Trophoblast cell (in vitro differentiated cells and primary cell): ENCODE results near the gene REEP1.

Source experiments
- DNase-seq, 2 donors: peaks; one replicate each; pipeline ENCODE4 v3.0.0-alpha.2; 2016
- H2AFZ ChIP-seq: 2 replicates; pipeline ENCODE4 v1.6.1; 2013; ENCODE audit warnings: low read length, moderate library complexity, mild to moderate bottlenecking; ENCODE audit not compliant: insufficient read depth, poor library complexity
- H2AK5ac ChIP-seq: 2 replicates; pipeline ENCODE4 v1.6.1; 2013; ENCODE audit warnings: mild to moderate bottlenecking, low read length
- H2BK120ac ChIP-seq: 2 replicates; pipeline ENCODE4 v1.6.1; 2013; ENCODE audit warnings: low read length, mild to moderate bottlenecking, moderate library complexity; ENCODE audit not compliant: insufficient read depth, poor library complexity
- H2BK12ac ChIP-seq: 2 replicates; pipeline ENCODE4 v1.6.1; 2013; ENCODE audit warnings: mild to moderate bottlenecking, low read length, moderate library complexity
- H2BK5ac ChIP-seq: 2 replicates; pipeline ENCODE4 v1.6.1; 2013; ENCODE audit warnings: low read length, low read depth, moderate library complexity, mild to moderate bottlenecking; ENCODE audit not compliant: poor library complexity
- H3K14ac ChIP-seq: 2 replicates; pipeline ENCODE4 v1.6.1; 2013; ENCODE audit warnings: mild to moderate bottlenecking, low read length
- H3K18ac ChIP-seq: 2 replicates; pipeline ENCODE4 v1.6.1; 2013; ENCODE audit warnings: mild to moderate bottlenecking, low read length
- H3K23ac ChIP-seq: 2 replicates; pipeline ENCODE4 v1.6.1; 2013; ENCODE audit warnings: low read length
- H3K27ac ChIP-seq: 2 replicates; pipeline ENCODE4 v1.5.1; 2013; ENCODE audit warnings: low read depth, mild to moderate bottlenecking, inconsistent platforms, low read length, moderate library complexity
- H3K27me3 ChIP-seq: 2 replicates; pipeline ENCODE4 v1.6.1; 2013; ENCODE audit warnings: inconsistent platforms, mild to moderate bottlenecking, low read length, moderate library complexity; ENCODE audit not compliant: insufficient read depth
- H3K36me3 ChIP-seq, 2 experiments: 1 replicate in 1 of 2; 2 replicates in 1 of 2; pipeline ENCODE4 v1.6.1; 2013; ENCODE audit warnings: low read length in 2 of 2, mild to moderate bottlenecking in 2 of 2, moderate library complexity in 1 of 2; ENCODE audit not compliant: insufficient read depth in 2 of 2, control insufficient read depth in 1 of 2
- H3K4ac ChIP-seq: 2 replicates; pipeline ENCODE4 v1.6.1; 2013; ENCODE audit warnings: low read depth, mild to moderate bottlenecking, low read length, moderate library complexity
- H3K4me1 ChIP-seq, 2 experiments: 1 replicate in 1 of 2; 2 replicates in 1 of 2; pipeline ENCODE4 v1.6.1; 2013; ENCODE audit warnings: low read length in 2 of 2, mild to moderate bottlenecking in 2 of 2, moderate library complexity in 1 of 2; ENCODE audit not compliant: insufficient read depth in 2 of 2, control insufficient read depth in 1 of 2
- H3K4me2 ChIP-seq: 2 replicates; pipeline ENCODE4 v1.6.1; 2013; ENCODE audit warnings: inconsistent platforms, mild to moderate bottlenecking, low read length, moderate library complexity
- H3K4me3 ChIP-seq: 2 replicates; pipeline ENCODE4 v1.5.1; 2013; ENCODE audit warnings: mild to moderate bottlenecking, low read depth, low read length, inconsistent platforms
- H3K79me1 ChIP-seq: one replicate; pipeline ENCODE4 v1.6.1; 2013; ENCODE audit warnings: low read length
- H3K79me2 ChIP-seq: 2 replicates; pipeline ENCODE4 v1.6.1; 2013; ENCODE audit warnings: low read length, mild to moderate bottlenecking; ENCODE audit not compliant: control insufficient read depth, insufficient read depth, poor library complexity
- H3K9ac ChIP-seq: 2 replicates; pipeline ENCODE4 v1.6.1; 2013; ENCODE audit warnings: mild to moderate bottlenecking, low read length
- H3K9me3 ChIP-seq: 2 replicates; pipeline ENCODE4 v1.6.1; 2013; ENCODE audit warnings: low read depth, mild to moderate bottlenecking, control low read depth, inconsistent platforms, low read length; ENCODE audit not compliant: insufficient read depth
- H4K12ac ChIP-seq: 2 replicates; pipeline ENCODE4 v1.6.1; 2013; ENCODE audit warnings: low read depth, mild to moderate bottlenecking, low read length, moderate library complexity
- H4K8ac ChIP-seq: 2 replicates; pipeline ENCODE4 v1.6.1; 2013; ENCODE audit warnings: low read depth, mild to moderate bottlenecking, low read length, moderate library complexity
- H4K91ac ChIP-seq: one replicate; pipeline ENCODE4 v1.6.1; 2013; ENCODE audit warnings: low read depth, mild to moderate bottlenecking, low read length, moderate library complexity
- WGBS: extraction: QIAGEN DNeasy Blood & Tissue Kit; methylation state at CpG from one replicate; pipeline ENCODE4 v1.1.7; 2013; ENCODE audit warnings: missing lambda C conversion rate; ENCODE audit not compliant: insufficient read length, insufficient coverage; ENCODE audit errors: extremely low coverage; 5-methylcytosine and 5-hydroxymethylcytosine counted together

Gene REEP1

GRCh38 chr2:86174445-86174844, 163.0 kb downstream of the REEP1 start:
- Histone ChIP-seq H3K79me2 (no peaks in the 10 kb centered on the region), H3K79me1 (no peaks in the 10 kb centered on the region), H3K23ac (no peak overlapping the region), H2BK12ac (no peak overlapping the region), H2AFZ (no peak overlapping the region), H3K27ac (no peak overlapping the region), H3K9ac (no peak overlapping the region), H3K36me3 (peaks cover 9 to 12% of the 10 kb centered on the region in 2 experiments), H4K91ac (no peak overlapping the region), H3K4me3 (no peak overlapping the region), H3K4ac (no peak overlapping the region), H4K12ac (no peak overlapping the region), H3K9me3 (no peaks in the 10 kb centered on the region), H2AK5ac (no peak overlapping the region), H4K8ac (no peak overlapping the region), H3K27me3 (no peaks in the 10 kb centered on the region), H3K18ac (no peak overlapping the region), H3K4me1 (peaks cover 0 to 2% of the 10 kb centered on the region in 2 experiments), H3K14ac (no peak overlapping the region), H3K4me2 (no peak overlapping the region), H2BK5ac (no peak overlapping the region), H2BK120ac (no peak overlapping the region)
- no peak for DNase-seq
- no CpG with 5 or more reads among the region's 2 CpGs for WGBS

DNA sequence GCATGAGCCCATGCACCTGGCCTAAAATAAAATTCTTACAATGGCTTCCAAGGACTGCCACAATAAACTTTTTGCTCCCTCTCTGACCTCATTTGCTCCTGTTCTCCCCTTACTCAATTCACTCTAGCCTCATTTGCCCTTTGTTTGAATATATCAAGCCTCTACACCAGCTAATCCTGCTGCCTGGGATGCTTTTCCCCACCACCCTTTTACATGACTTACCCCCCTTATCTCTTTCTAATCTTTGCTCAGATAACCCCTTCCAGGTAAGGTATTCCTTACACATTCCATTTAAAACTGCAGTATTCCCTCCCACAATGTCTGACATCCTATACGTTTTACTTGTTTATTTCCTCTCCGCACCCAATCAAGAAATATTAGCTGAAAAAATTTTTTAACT, 164.8 kb downstream of the REEP1 start:
- no CpG with 5 or more reads among the region's 2 CpGs for WGBS
- no peak overlapping the region for H2BK12ac ChIP-seq
- DNase-seq, result no peak
- peaks cover 0 to 2% of the 10 kb centered on the region in 2 experiments for H3K4me1 ChIP-seq
- no peak overlapping the region for H3K9ac ChIP-seq
- no peak overlapping the region for H4K12ac ChIP-seq
- H3K79me1 ChIP-seq, result no peaks in the 10 kb centered on the region
- no peak overlapping the region for H3K4ac ChIP-seq
- no peak overlapping the region for H4K8ac ChIP-seq
- H3K27me3 ChIP-seq, result no peaks in the 10 kb centered on the region
- H3K36me3 ChIP-seq, result peaks cover 7 to 8% of the 10 kb centered on the region in 2 experiments
- no peak overlapping the region for H3K23ac ChIP-seq
- no peak overlapping the region for H3K18ac ChIP-seq
- H2BK5ac ChIP-seq, result no peak overlapping the region
- no peaks in the 10 kb centered on the region for H3K79me2 ChIP-seq
- H2AK5ac ChIP-seq, result no peak overlapping the region
- H4K91ac ChIP-seq, result no peak overlapping the region
- no peak overlapping the region for H3K4me3 ChIP-seq
- no peak overlapping the region for H2BK120ac ChIP-seq
- no peak overlapping the region for H3K27ac ChIP-seq
- H3K14ac ChIP-seq, result no peak overlapping the region
- no peaks in the 10 kb centered on the region for H3K9me3 ChIP-seq
- H2AFZ ChIP-seq, result no peak overlapping the region
- no peak overlapping the region for H3K4me2 ChIP-seq

GRCh38 chr2:86171295-86171694, 166.1 kb downstream of the REEP1 start:
- no peaks in the 10 kb centered on the region for H3K79me2 ChIP-seq
- peaks cover 0 to 2% of the 10 kb centered on the region in 2 experiments for H3K4me1 ChIP-seq
- WGBS, result no CpG with 5 or more reads among the region's 3 CpGs
- H3K14ac ChIP-seq, result no peak overlapping the region
- peaks cover 9 to 10% of the 10 kb centered on the region in 2 experiments for H3K36me3 ChIP-seq
- H3K18ac ChIP-seq, result no peak overlapping the region
- no peak overlapping the region for H3K27ac ChIP-seq
- H2BK12ac ChIP-seq, result no peak overlapping the region
- H4K8ac ChIP-seq, result no peak overlapping the region
- no peak overlapping the region for H3K4ac ChIP-seq
- H3K27me3 ChIP-seq, result no peaks in the 10 kb centered on the region
- no peak overlapping the region for H4K12ac ChIP-seq
- no peak overlapping the region for H3K9ac ChIP-seq
- H3K9me3 ChIP-seq, result no peaks in the 10 kb centered on the region
- no peak overlapping the region for H2AK5ac ChIP-seq
- no peak overlapping the region for H3K4me3 ChIP-seq
- no peak overlapping the region for H3K4me2 ChIP-seq
- no peak overlapping the region for H3K23ac ChIP-seq
- no peaks in the 10 kb centered on the region for H3K79me1 ChIP-seq
- H2BK5ac ChIP-seq, result no peak overlapping the region
- no peak overlapping the region for H2BK120ac ChIP-seq
- H4K91ac ChIP-seq, result no peak overlapping the region
- DNase-seq, result no peak
- no peak overlapping the region for H2AFZ ChIP-seq

GRCh38 chr2:86170449-86170848, 167.0 kb downstream of the REEP1 start:
- Histone ChIP-seq H2BK120ac (no peak overlapping the region), H3K9me3 (no peaks in the 10 kb centered on the region), H3K9ac (no peak overlapping the region), H2AK5ac (no peak overlapping the region), H3K79me2 (no peaks in the 10 kb centered on the region), H4K91ac (no peak overlapping the region), H3K23ac (no peak overlapping the region), H4K12ac (no peak overlapping the region), H3K36me3 (peaks cover 13 to 14% of the 10 kb centered on the region in 2 experiments), H4K8ac (no peak overlapping the region), H3K4me3 (no peak overlapping the region), H3K79me1 (no peaks in the 10 kb centered on the region), H3K4me1 (peaks cover 0 to 2% of the 10 kb centered on the region in 2 experiments), H3K14ac (no peak overlapping the region), H3K18ac (no peak overlapping the region), H2BK5ac (no peak overlapping the region), H3K27me3 (no peaks in the 10 kb centered on the region), H3K4me2 (no peak overlapping the region), H2BK12ac (no peak overlapping the region), H3K27ac (no peak overlapping the region), H3K4ac (no peak overlapping the region), H2AFZ (no peak overlapping the region)
- WGBS, result no CpG with 5 or more reads among the region's 4 CpGs
- DNase-seq, result no peak
